ENCODE results near the gene MZB1.
"Not testable (repeated sequence)": the region's sequence is repeated elsewhere in the genome, so short reads cannot be mapped to it uniquely, and the experiment has no call there.

GRCh38 chr5:139386956-139387355 is 2.8 kb downstream of the MZB1 start:
- TF ChIP-seq TCF12 (IDR thresholded peaks at IDR 0.05); TCF12 (CRISPR knock-in tag; IDR thresholded peaks at IDR 0.05); EEA1 (CRISPR knock-in tag; IDR thresholded peaks at IDR 0.05; ENCODE audit: borderline replicate concordance); ZBTB25 (CRISPR knock-in tag; IDR thresholded peaks at IDR 0.05); MXD3 (CRISPR knock-in tag; IDR thresholded peaks at IDR 0.05); PAX8 (CRISPR knock-in tag; IDR thresholded peaks at IDR 0.05; ENCODE audit: borderline replicate concordance): not testable (repeated sequence)
